ENCODE data around the gene ID2. TPM values are rescaled to one million over a fixed set of nuclear protein-coding genes. Genes with fewer than 3 reads are reported as not detected.

The ID2 gene
- polyA plus RNA-seq, 2 of the 4 experiments (the other 2 are of a cell fraction) = 177 to 181 TPM

DNA sequence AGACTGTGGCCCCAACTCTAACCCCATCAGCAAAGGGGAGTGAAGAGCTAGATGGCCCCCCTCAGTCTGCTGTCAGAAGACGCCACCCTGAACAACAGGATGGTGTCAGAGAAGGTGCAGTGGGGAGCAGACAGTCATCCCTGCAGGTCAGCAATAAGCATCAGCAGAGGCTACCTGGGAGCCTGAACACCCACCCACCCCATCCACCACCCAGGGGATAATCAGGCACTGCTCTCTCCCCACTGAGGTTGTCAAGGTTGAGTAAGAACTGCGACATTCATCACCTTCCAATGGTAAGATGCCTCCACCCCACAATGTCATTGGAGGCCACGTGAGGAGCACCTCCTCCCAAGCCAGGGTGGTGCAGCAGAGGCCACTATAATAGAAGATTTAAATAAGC lies 8.5 kb upstream of the ID2 start:
- Histone ChIP-seq H3K27ac (no peak overlapping the region), H3K9me3 (peaks cover 19% of the 10 kb centered on the region; the same call in 2 of the 3 replicates), H3K4me2 (no peak overlapping the region), H3K4me1 (peaks cover 12% of the 10 kb centered on the region), H3K4me3 (no peak overlapping the region)
- POLR2A ChIA-PET = no interaction called here
- no peak for DNase-seq (ENCODE audit: low read depth in 1 of 2, low spot score in 1 of 2)
- no peak for FAIRE-seq
- 74% methylated on average over 3 of the region's 3 CpGs for WGBS (ENCODE audit: missing lambda C conversion rate)
- no peak for ATAC-seq
- CTCF ChIA-PET = interaction anchor here (1.3 to 1.5 kb wide), 2 partner anchors 19 to 1246 kb away, joined by 3 read pairs; no protein-coding TSS in a partner anchor
- TF ChIP-seq ESRRA (IDR thresholded peaks at IDR 0.05; ENCODE audit: borderline replicate concordance, low read length) (no peak), SMC3 (IDR thresholded peaks at IDR 0.05) (no peak), BHLHE40 (IDR thresholded peaks at IDR 0.05; ENCODE audit: low read depth, low read length) (no peak), E2F6 (IDR thresholded peaks at IDR 0.05; ENCODE audit: borderline replicate concordance, low read depth) (no peak), KDM5A (IDR thresholded peaks at IDR 0.05) (no peak), EHMT2 (IDR thresholded peaks at IDR 0.05; ENCODE audit: low read depth) (no peak), ZNF302 (CRISPR knock-in tag; IDR thresholded peaks at IDR 0.05) (no peak), BCL3 (IDR thresholded peaks at IDR 0.05) (no peak), MYC (IDR thresholded peaks at IDR 0.05; ENCODE audit: borderline replicate concordance, low read length) (no peak), CHD4 (IDR thresholded peaks at IDR 0.05; ENCODE audit: borderline replicate concordance) (no peak), SREBF2 (IDR thresholded peaks at IDR 0.05) (no peak), TP53 (CRISPR knock-in tag; IDR thresholded peaks at IDR 0.05) (no peak), JUN (IDR thresholded peaks at IDR 0.05) (no peak), TFCP2L1 (CRISPR knock-in tag; IDR thresholded peaks at IDR 0.05) (no peak), GATA3 (IDR thresholded peaks at IDR 0.05; ENCODE audit: borderline replicate concordance) (no peak), MAFK (IDR thresholded peaks at IDR 0.05; ENCODE audit: partially characterized antibody) (no peak), JUNB (IDR thresholded peaks at IDR 0.05) (no peak), FOXS1 (CRISPR knock-in tag; IDR thresholded peaks at IDR 0.05) (no peak), CTCF (IDR thresholded peaks at IDR 0.05) (no peak)

- no peak for DNase-seq (ENCODE audit: low read depth in 1 of 2, low spot score in 1 of 2)
- TF ChIP-seq POLR2A (IDR thresholded peaks at IDR 0.05; ENCODE audit: low read length) = no peak
- TF ChIP-seq FOSL2 (IDR thresholded peaks at IDR 0.05) = no peak
- TF ChIP-seq FOSL2 (CRISPR knock-in tag; IDR thresholded peaks at IDR 0.05) = no peak
- no peak for TF ChIP-seq TP53 (CRISPR knock-in tag; IDR thresholded peaks at IDR 0.05)
- TF ChIP-seq HDAC2 (IDR thresholded peaks at IDR 0.05) = no peak
- TF ChIP-seq GATA3 (IDR thresholded peaks at IDR 0.05; ENCODE audit: borderline replicate concordance) = no peak
- no peak for TF ChIP-seq RARB (CRISPR knock-in tag; IDR thresholded peaks at IDR 0.05)
- TF ChIP-seq ZNF302 (CRISPR knock-in tag; IDR thresholded peaks at IDR 0.05) = no peak
- CTCF ChIA-PET = interaction anchor here (1.2 to 1.8 kb wide), 4 partner anchors 12 to 36 kb away, joined by 3 to 4 read pairs (median 3); no protein-coding TSS in a partner anchor
- Histone ChIP-seq H3K27ac (no peak overlapping the region), H3K4me3 (no peak overlapping the region), H3K9me3 (peaks cover 19% of the 10 kb centered on the region; the same call in 2 of the 3 replicates), H3K4me2 (no peak overlapping the region), H3K4me1 (peaks cover 12% of the 10 kb centered on the region)
- FAIRE-seq = no peak
- POLR2A ChIA-PET = no interaction called here
- 94% methylated on average over 8 of the region's 8 CpGs for WGBS (ENCODE audit: missing lambda C conversion rate)
- no peak for ATAC-seq
Measured at GRCh38 chr2:8674420-8675009, 7.3 kb upstream of the ID2 start.

Data from A549 (cell line).